Liver (tissue), 3 donors: ENCODE results near the gene FAM72C.
"Not testable (repeated sequence)": the region's sequence is repeated elsewhere in the genome, so short reads cannot be mapped to it uniquely, and the experiment has no call there.

Experiments
- CTCF ChIP-seq: fragments of 150-350 bp; IDR thresholded peaks from 2 replicates; pipeline ENCODE4 v1.5.1; 2017; ENCODE audit warnings: improper control_type of control experiment, low read depth, low read length; ENCODE audit not compliant: missing input control
- EGR1 ChIP-seq, 2 donors: IDR thresholded peaks; 2 replicates each; pipeline ENCODE4 v1.6.1; 2016 to 2018; ENCODE audit warnings: antibody characterized with exemption in 2 of 2, low read depth in 2 of 2
- FOXA2 ChIP-seq: IDR thresholded peaks from 2 replicates; pipeline ENCODE4 v1.6.1; 2016; ENCODE audit warnings: antibody characterized with exemption
- GABPA ChIP-seq, 2 donors: IDR thresholded peaks in 1 of 2; conservative IDR thresholded peaks in 1 of 2; 2 replicates each; pipeline ENCODE4 v1.6.1; 2016; ENCODE audit warnings: antibody characterized with exemption in 2 of 2, mild to moderate bottlenecking in 1 of 2, moderate library complexity in 1 of 2
- JUND ChIP-seq, 2 donors: IDR thresholded peaks; 2 replicates each; pipeline ENCODE4 v1.6.1; 2016; ENCODE audit warnings: antibody characterized with exemption in 2 of 2
- MAX ChIP-seq: IDR thresholded peaks from 2 replicates; pipeline ENCODE4 v1.6.1; 2016; ENCODE audit warnings: antibody characterized with exemption
- RAD21 ChIP-seq, 2 donors: IDR thresholded peaks; 2 replicates each; pipeline ENCODE4 v1.6.1; 2016; ENCODE audit warnings: antibody characterized with exemption in 2 of 2, mild to moderate bottlenecking in 2 of 2
- REST ChIP-seq: IDR thresholded peaks from 2 replicates; pipeline ENCODE4 v1.6.1; 2016; ENCODE audit warnings: antibody characterized with exemption, mild to moderate bottlenecking
- SP1 ChIP-seq: IDR thresholded peaks from 2 replicates; pipeline ENCODE4 v1.6.1; 2018; ENCODE audit warnings: antibody characterized with exemption, mild to moderate bottlenecking
- TAF1 ChIP-seq: conservative IDR thresholded peaks from 2 replicates; pipeline ENCODE4 v1.6.1; 2016; ENCODE audit warnings: antibody characterized with exemption, mild to moderate bottlenecking
- YY1 ChIP-seq: IDR thresholded peaks from 2 replicates; pipeline ENCODE4 v1.6.1; 2016; ENCODE audit warnings: antibody characterized with exemption, mild to moderate bottlenecking
- ZBTB33 ChIP-seq: IDR thresholded peaks from 2 replicates; pipeline ENCODE4 v1.6.1; 2016; ENCODE audit warnings: antibody characterized with exemption
- donor health status: healthy.
- donor health status: healthy.

GRCh38 chr1:144012168-144012733, 40.5 kb upstream of the FAM72C start:
- TF ChIP-seq CTCF; SP1; YY1; FOXA2; RAD21 (IDR thresholded peaks at IDR 0.05); JUND (IDR thresholded peaks at IDR 0.05); ZBTB33; MAX; EGR1 (IDR thresholded peaks at IDR 0.05; ENCODE audit: low read depth in 2 of 2); TAF1; GABPA (IDR thresholded peaks at IDR 0.05 in 1 of 2, conservative IDR thresholded peaks at IDR 0.05 in 1 of 2); REST: not testable (repeated sequence)
